ENCODE data around the gene FTMT.
"Not testable (repeated sequence)": the region's sequence is repeated elsewhere in the genome, so short reads cannot be mapped to it uniquely, and the experiment has no call there.

The FTMT gene

GRCh38 chr5:121851643-121852574 lies at the start of gene FTMT:
Gene FTMT (plus strand): TSS chr5:121851882. CDS start chr5:121851964, 82 bp downstream.
- no peak for DNase-seq (ENCODE audit: low read depth)

GRCh38 chr5:121805251-121805650 lies 46.4 kb upstream of the FTMT start:
- not testable (repeated sequence) for DNase-seq (ENCODE audit: low read depth)

- peak; percentile 59 for DNase-seq (ENCODE audit: low read depth)
These were observed 45.8 kb upstream of the FTMT start for GRCh38 chr5:121805911-121806310.

- DNase-seq (ENCODE audit: low read depth), result no peak
These were observed 35.5 kb upstream of the FTMT start for GRCh38 chr5:121816164-121816563.

GRCh38 chr5:121819682-121820261 lies 31.9 kb upstream of the FTMT start:
- DNase-seq (ENCODE audit: low read depth), result no peak

GRCh38 chr5:121833617-121834016 lies 18.1 kb upstream of the FTMT start:
- no peak for DNase-seq (ENCODE audit: low read depth)

- no peak for DNase-seq (ENCODE audit: low read depth)
These were observed 17.7 kb upstream of the FTMT start for GRCh38 chr5:121834021-121834420.

- DNase-seq (ENCODE audit: low read depth), result no peak
These were observed 9.8 kb upstream of the FTMT start for GRCh38 chr5:121841892-121842291.

- DNase-seq (ENCODE audit: low read depth), result no peak
These were observed 1.4 kb upstream of the FTMT start for GRCh38 chr5:121850272-121850671.

GRCh38 chr5:121853850-121854249 lies 2.2 kb downstream of the FTMT start:
- no peak for DNase-seq (ENCODE audit: low read depth)

- DNase-seq (ENCODE audit: low read depth), result peak; percentile 6
These were observed 11.1 kb downstream of the FTMT start for GRCh38 chr5:121862801-121863200.

- DNase-seq (ENCODE audit: low read depth), result no peak
These were observed 12.1 kb downstream of the FTMT start for GRCh38 chr5:121863753-121864285.

GRCh38 chr5:121867403-121867802 lies 15.7 kb downstream of the FTMT start:
- no peak for DNase-seq (ENCODE audit: low read depth)

- DNase-seq (ENCODE audit: low read depth), result peak; percentile 35
These were observed 18.8 kb downstream of the FTMT start for GRCh38 chr5:121870489-121870888.

GRCh38 chr5:121872856-121873255 lies 21.2 kb downstream of the FTMT start:
- peak; percentile 75 for DNase-seq (ENCODE audit: low read depth)

GRCh38 chr5:121873409-121873808 lies 21.7 kb downstream of the FTMT start:
- no peak for DNase-seq (ENCODE audit: low read depth)

- no peak for DNase-seq (ENCODE audit: low read depth)
These were observed 33.9 kb downstream of the FTMT start for GRCh38 chr5:121885630-121886029.

GRCh38 chr5:121887727-121888126 lies 36.0 kb downstream of the FTMT start:
- DNase-seq (ENCODE audit: low read depth), result no peak

- DNase-seq (ENCODE audit: low read depth), result no peak
These were observed 38.7 kb downstream of the FTMT start for GRCh38 chr5:121890297-121890858.

GRCh38 chr5:121897341-121897740 lies 45.7 kb downstream of the FTMT start:
- no peak for DNase-seq (ENCODE audit: low read depth)

- no peak for DNase-seq (ENCODE audit: low read depth)
These were observed 47.7 kb downstream of the FTMT start for GRCh38 chr5:121899346-121899745.

Data from fibroblast of gingiva (primary cell).